Measurements from ENCODE around the gene NPIPA7. TPM values are rescaled to one million over a fixed set of nuclear protein-coding genes. Genes with fewer than 3 reads are reported as not detected.

NPIPA7 gene
- total and polyA plus RNA-seq, 2 experiments from 2014 or later, result 1.8 to 3.2 TPM

Other genes with a start within 250 kb of the NPIPA7 start
- 4.8 and 10.0 TPM in 2 replicates for gene ABCC6, start 155.6 kb upstream of the NPIPA7 start, total RNA-seq
- 7.1 and 12.6 TPM in 2 replicates for gene ABCC6, start 155.6 kb upstream of the NPIPA7 start, polyA plus RNA-seq
- 34.6 and 74.5 TPM in 2 replicates for gene NOMO3, start 146.6 kb upstream of the NPIPA7 start, total RNA-seq
- 57.3 and 68.0 TPM in 2 replicates for gene NOMO3, start 146.6 kb upstream of the NPIPA7 start, polyA plus RNA-seq

Measured in cardiac muscle cell (in vitro differentiated cells and primary cell).